Measurements from ENCODE around the gene FHL1.
"Not testable (repeated sequence)": the region's sequence is repeated elsewhere in the genome, so short reads cannot be mapped to it uniquely, and the experiment has no call there.

DNA sequence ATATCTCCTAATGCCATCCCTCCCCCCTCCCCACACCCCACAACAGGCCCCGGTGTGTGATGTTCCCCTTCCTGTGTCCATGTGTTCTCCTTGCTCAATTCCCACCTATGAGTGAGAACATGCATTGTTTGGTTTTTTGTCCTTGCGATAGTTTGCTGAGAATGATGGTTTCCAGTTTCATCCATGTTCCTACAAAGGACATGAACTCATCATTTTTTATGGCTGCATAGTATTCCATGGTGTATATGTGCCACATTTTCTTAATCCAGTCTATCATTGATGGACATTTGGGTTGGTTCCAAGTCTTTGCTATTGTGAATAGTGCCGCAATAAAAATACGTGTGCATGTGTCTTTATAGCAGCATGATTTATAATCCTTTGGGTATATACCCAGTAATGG lies 90.5 kb downstream of the FHL1 start:
- TF ChIP-seq POLR2A, EP300 (IDR thresholded peaks at IDR 0.05): not testable (repeated sequence)
- TF ChIP-seq, protein P1, sequence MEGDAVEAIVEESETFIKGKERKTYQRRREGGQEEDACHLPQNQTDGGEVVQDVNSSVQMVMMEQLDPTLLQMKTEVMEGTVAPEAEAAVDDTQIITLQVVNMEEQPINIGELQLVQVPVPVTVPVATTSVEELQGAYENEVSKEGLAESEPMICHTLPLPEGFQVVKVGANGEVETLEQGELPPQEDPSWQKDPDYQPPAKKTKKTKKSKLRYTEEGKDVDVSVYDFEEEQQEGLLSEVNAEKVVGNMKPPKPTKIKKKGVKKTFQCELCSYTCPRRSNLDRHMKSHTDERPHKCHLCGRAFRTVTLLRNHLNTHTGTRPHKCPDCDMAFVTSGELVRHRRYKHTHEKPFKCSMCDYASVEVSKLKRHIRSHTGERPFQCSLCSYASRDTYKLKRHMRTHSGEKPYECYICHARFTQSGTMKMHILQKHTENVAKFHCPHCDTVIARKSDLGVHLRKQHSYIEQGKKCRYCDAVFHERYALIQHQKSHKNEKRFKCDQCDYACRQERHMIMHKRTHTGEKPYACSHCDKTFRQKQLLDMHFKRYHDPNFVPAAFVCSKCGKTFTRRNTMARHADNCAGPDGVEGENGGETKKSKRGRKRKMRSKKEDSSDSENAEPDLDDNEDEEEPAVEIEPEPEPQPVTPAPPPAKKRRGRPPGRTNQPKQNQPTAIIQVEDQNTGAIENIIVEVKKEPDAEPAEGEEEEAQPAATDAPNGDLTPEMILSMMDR (IDR thresholded peaks at IDR 0.05): not testable (repeated sequence)

Measured in ovary (tissue), 3 donors.